ENCODE measurements around the gene COX8C.

GRCh38 chr14:93319958-93320357 lies 27.0 kb upstream of the COX8C start:
- no peak for TF ChIP-seq CTCF (IDR thresholded peaks at IDR 0.05)
- TF ChIP-seq EP300 (IDR thresholded peaks at IDR 0.05) = no peak
- no peak for TF ChIP-seq POLR2A (IDR thresholded peaks at IDR 0.05)
